SK-N-SH treated with all-trans-retinoic acid at 6 μM for 48 hours (cell line): Measurements from ENCODE around the gene CFAP157.

Source experiments
- ATAC-seq: fragments of 200-7000 bp; cut with Tn5 transposase; 3 replicates; pipeline ENCODE4 v1.9.1; 2020; ENCODE audit warnings: mild to moderate bottlenecking, moderate library complexity
- ARNTL ChIP-seq: fragments of 450-650 bp; formaldehyde crosslinking; IDR thresholded peaks from 2 replicates; pipeline ENCODE4 v1.5.0; 2020; ENCODE audit warnings: low read depth, mild to moderate bottlenecking, moderate library complexity, borderline replicate concordance
- BACH2 ChIP-seq: fragments of 250-450 bp; sonication (Bioruptor Pico); IDR thresholded peaks from 2 replicates; pipeline ENCODE4 v1.9.0; 2021; ENCODE audit warnings: mild to moderate bottlenecking, borderline replicate concordance
- CSDC2 ChIP-seq: fragments of 250-450 bp; sonication (Bioruptor Pico); IDR thresholded peaks from 2 replicates; pipeline ENCODE4 v1.5.0; 2020; ENCODE audit warnings: mild to moderate bottlenecking, moderate library complexity
- ESRRG ChIP-seq: fragments of 250-450 bp; sonication (Bioruptor Pico); IDR thresholded peaks from 2 replicates; pipeline ENCODE4 v1.6.1; 2021; ENCODE audit warnings: mild to moderate bottlenecking
- GLIS3 ChIP-seq: fragments of 250-450 bp; sonication (Bioruptor Pico); IDR thresholded peaks from 2 replicates; pipeline ENCODE4 v1.5.0; 2020; ENCODE audit warnings: mild to moderate bottlenecking, moderate library complexity
- OSR1 ChIP-seq: fragments of 250-450 bp; sonication (Bioruptor Pico); IDR thresholded peaks from 2 replicates; pipeline ENCODE4 v1.8.0; 2022; ENCODE audit warnings: moderate library complexity, mild to moderate bottlenecking, inconsistent platforms
- PPARA ChIP-seq: fragments of 250-450 bp; sonication (Bioruptor Pico); IDR thresholded peaks from 2 replicates; pipeline ENCODE4 v1.5.0; 2020; ENCODE audit warnings: mild to moderate bottlenecking, borderline replicate concordance
- RARB ChIP-seq: fragments of 250-450 bp; sonication (Bioruptor Pico); IDR thresholded peaks from 2 replicates; pipeline ENCODE4 v1.8.0; 2021; ENCODE audit warnings: mild to moderate bottlenecking, moderate library complexity
- SNAI2 ChIP-seq: fragments of 250-450 bp; sonication (Bioruptor Pico); IDR thresholded peaks from 2 replicates; pipeline ENCODE4 v1.5.0; 2020; ENCODE audit warnings: mild to moderate bottlenecking, moderate library complexity
- TCF4 ChIP-seq: fragments of 250-450 bp; sonication (Bioruptor Pico); IDR thresholded peaks from 2 replicates; pipeline ENCODE4 v1.8.0; 2021; ENCODE audit warnings: mild to moderate bottlenecking, moderate library complexity, borderline replicate concordance
- TOX ChIP-seq: fragments of 250-450 bp; sonication (Bioruptor Pico); IDR thresholded peaks from 2 replicates; pipeline ENCODE4 v1.8.0; 2021; ENCODE audit warnings: mild to moderate bottlenecking, moderate library complexity, borderline replicate concordance
- ZFP3 ChIP-seq: fragments of 250-450 bp; sonication (Bioruptor Pico); IDR thresholded peaks from 2 replicates; pipeline ENCODE4 v1.5.0; 2020; ENCODE audit warnings: mild to moderate bottlenecking, moderate library complexity
- ZFP30 ChIP-seq: fragments of 450-650 bp; formaldehyde crosslinking; IDR thresholded peaks from 2 replicates; pipeline ENCODE4 v1.5.0; 2022; ENCODE audit warnings: mild to moderate bottlenecking, moderate library complexity
- ZNF565 ChIP-seq: fragments of 450-650 bp; formaldehyde crosslinking; conservative IDR thresholded peaks from 2 replicates; pipeline ENCODE4 v1.5.0; 2020; ENCODE audit warnings: low read depth, mild to moderate bottlenecking, moderate library complexity
- ZNF70 ChIP-seq: fragments of 450-650 bp; formaldehyde crosslinking; IDR thresholded peaks from 2 replicates; pipeline ENCODE4 v1.5.0; 2020; ENCODE audit warnings: mild to moderate bottlenecking, moderate library complexity
- ZNF8 ChIP-seq: fragments of 450-650 bp; formaldehyde crosslinking; IDR thresholded peaks from 2 replicates; pipeline ENCODE4 v1.5.0; 2020; ENCODE audit warnings: mild to moderate bottlenecking, moderate library complexity
- TF ChIP-seq, protein P1 (sequence below): fragments of 250-450 bp; sonication (Bioruptor Pico); IDR thresholded peaks from 2 replicates; pipeline ENCODE4 v1.5.0; 2020; ENCODE audit warnings: mild to moderate bottlenecking, moderate library complexity
- TF ChIP-seq, protein P2 (sequence below): fragments of 250-450 bp; sonication (Bioruptor Pico); IDR thresholded peaks from 2 replicates; pipeline ENCODE4 v1.5.1; 2020; ENCODE audit warnings: low read depth, mild to moderate bottlenecking, moderate library complexity
- TF ChIP-seq, protein P3 (sequence below): fragments of 250-450 bp; sonication (Bioruptor Pico); IDR thresholded peaks from 2 replicates; pipeline ENCODE4 v1.8.0; 2021; ENCODE audit warnings: low read depth, mild to moderate bottlenecking, moderate library complexity, borderline replicate concordance

Gene CFAP157

DNA sequence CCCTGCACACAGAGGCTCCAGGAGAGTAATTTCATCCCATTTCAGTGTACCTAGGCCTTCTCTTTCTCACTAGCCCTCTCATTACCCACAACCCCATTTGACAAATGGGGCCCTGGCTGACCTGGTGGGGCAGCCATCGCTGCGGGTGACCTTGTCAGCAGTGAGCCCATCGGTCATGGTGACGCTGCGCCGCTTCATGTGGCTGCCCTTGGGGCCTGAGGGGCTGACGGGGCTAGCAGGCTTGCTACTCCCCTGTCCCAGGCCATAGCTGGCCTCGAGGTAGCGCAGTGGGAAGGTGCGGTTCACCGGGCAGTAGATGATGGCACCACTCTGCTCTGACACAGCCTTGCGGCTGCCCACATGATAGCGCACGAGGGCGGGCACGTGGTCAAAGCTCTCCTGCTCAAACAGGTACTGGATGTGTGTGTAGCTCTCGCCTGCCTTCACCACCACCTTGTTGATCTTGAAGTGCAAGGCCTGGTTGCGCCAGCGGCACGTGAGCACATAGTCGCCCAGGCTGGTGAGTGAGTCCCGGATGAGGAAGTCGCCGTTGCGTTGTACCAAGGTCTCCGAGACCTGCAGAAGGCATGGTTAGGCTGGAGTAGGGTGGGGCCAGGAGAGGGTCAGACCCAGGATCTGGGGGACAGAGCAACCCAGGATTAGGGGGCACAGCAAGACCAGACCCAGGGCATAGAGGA lies 42.5 kb downstream of the CFAP157 start (continued):
- TF ChIP-seq ESRRG (no peak), RARB (CRISPR knock-in tag) (no peak), TOX (CRISPR knock-in tag) (no peak)

DNA sequence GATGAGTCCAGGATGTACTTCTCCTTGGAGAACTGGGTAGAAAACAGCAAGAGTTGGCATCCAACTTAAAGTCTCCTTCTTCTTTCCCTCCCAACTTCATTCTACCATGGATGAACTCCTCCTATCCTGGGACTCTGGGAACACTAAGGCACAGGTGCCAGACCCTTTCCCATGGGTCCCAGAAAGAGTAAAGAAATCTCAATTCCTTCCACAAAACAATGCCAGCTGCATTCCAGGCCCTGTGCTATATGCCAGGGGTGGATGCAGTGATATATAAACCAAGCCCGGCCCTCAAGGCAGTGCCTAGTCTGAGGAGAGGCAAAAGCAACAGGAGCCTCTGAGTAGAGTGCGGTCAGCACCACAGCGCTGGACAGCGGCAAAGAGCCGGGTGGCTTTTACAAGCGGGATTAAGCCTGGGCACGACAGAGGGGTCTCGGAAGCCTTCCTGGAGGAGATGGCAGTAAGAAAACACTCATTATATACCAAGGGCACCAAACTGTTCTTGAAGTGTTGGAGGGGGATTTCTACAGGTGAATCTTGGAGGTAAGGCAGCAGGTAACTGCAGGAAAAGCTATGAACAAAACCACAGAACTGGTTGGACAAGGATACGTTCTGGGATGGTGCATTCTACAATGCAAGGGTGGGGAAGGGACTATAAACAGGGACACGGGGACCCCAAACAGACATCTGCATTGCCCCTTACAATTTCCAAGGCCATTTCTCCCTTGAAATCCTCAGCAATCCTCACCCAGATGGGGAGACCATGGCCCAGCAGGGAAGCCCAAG lies 44.7 kb downstream of the CFAP157 start:
- 0 out of 3 replicates have a peak, but pooled peaks have one; percentile 12 for ATAC-seq
- TF ChIP-seq GLIS3 (CRISPR knock-in tag) (no peak), ZFP3 (CRISPR knock-in tag) (no peak), ARNTL (CRISPR knock-in tag) (no peak), PPARA (CRISPR knock-in tag) (no peak), OSR1 (no peak), TOX (CRISPR knock-in tag) (no peak), CSDC2 (no peak), ZFP30 (CRISPR knock-in tag) (no peak), ZNF70 (CRISPR knock-in tag) (no peak), ZNF8 (CRISPR knock-in tag) (no peak), BACH2 (CRISPR knock-in tag) (no peak)
- TF ChIP-seq, protein P1, sequence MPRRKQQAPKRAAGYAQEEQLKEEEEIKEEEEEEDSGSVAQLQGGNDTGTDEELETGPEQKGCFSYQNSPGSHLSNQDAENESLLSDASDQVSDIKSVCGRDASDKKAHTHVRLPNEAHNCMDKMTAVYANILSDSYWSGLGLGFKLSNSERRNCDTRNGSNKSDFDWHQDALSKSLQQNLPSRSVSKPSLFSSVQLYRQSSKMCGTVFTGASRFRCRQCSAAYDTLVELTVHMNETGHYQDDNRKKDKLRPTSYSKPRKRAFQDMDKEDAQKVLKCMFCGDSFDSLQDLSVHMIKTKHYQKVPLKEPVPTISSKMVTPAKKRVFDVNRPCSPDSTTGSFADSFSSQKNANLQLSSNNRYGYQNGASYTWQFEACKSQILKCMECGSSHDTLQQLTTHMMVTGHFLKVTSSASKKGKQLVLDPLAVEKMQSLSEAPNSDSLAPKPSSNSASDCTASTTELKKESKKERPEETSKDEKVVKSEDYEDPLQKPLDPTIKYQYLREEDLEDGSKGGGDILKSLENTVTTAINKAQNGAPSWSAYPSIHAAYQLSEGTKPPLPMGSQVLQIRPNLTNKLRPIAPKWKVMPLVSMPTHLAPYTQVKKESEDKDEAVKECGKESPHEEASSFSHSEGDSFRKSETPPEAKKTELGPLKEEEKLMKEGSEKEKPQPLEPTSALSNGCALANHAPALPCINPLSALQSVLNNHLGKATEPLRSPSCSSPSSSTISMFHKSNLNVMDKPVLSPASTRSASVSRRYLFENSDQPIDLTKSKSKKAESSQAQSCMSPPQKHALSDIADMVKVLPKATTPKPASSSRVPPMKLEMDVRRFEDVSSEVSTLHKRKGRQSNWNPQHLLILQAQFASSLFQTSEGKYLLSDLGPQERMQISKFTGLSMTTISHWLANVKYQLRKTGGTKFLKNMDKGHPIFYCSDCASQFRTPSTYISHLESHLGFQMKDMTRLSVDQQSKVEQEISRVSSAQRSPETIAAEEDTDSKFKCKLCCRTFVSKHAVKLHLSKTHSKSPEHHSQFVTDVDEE (CRISPR knock-in tag), result no peak
- TF ChIP-seq, protein P2, sequence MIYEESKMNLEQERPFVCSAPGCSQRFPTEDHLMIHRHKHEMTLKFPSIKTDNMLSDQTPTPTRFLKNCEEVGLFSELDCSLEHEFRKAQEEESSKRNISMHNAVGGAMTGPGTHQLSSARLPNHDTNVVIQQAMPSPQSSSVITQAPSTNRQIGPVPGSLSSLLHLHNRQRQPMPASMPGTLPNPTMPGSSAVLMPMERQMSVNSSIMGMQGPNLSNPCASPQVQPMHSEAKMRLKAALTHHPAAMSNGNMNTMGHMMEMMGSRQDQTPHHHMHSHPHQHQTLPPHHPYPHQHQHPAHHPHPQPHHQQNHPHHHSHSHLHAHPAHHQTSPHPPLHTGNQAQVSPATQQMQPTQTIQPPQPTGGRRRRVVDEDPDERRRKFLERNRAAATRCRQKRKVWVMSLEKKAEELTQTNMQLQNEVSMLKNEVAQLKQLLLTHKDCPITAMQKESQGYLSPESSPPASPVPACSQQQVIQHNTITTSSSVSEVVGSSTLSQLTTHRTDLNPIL (CRISPR knock-in tag), result no peak
- TF ChIP-seq, protein P3, sequence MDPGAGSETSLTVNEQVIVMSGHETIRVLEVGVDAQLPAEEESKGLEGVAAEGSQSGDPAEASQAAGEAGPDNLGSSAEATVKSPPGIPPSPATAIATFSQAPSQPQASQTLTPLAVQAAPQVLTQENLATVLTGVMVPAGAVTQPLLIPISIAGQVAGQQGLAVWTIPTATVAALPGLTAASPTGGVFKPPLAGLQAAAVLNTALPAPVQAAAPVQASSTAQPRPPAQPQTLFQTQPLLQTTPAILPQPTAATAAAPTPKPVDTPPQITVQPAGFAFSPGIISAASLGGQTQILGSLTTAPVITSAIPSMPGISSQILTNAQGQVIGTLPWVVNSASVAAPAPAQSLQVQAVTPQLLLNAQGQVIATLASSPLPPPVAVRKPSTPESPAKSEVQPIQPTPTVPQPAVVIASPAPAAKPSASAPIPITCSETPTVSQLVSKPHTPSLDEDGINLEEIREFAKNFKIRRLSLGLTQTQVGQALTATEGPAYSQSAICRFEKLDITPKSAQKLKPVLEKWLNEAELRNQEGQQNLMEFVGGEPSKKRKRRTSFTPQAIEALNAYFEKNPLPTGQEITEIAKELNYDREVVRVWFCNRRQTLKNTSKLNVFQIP (CRISPR knock-in tag), result no peak
- TF ChIP-seq, all 23 proteins: peak for 0

DNA sequence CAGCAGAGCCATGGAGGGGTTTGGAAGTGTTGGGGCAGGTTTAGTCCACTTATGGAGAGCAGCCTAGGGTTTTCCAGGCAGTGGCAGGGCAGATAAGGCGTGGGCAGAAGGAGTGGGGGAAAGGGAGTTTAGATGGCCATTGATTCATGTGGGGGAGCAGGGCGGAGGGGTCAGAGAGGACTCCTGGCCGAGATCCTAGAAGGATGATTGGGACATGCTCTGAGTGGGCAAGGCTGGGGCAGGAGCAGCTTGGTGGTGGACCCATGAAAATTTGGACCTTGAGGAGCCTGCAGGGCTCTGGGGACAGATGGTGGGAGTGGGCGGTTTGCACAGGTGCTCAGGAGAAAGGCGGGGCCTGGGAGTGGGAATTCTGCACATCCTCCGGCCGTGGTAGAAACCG lies 46.4 kb downstream of the CFAP157 start:
- no peak for TF ChIP-seq PPARA (CRISPR knock-in tag)
- TF ChIP-seq, protein P3 (CRISPR knock-in tag), result no peak
- no peak for TF ChIP-seq SNAI2 (CRISPR knock-in tag)
- ATAC-seq, result no peak

DNA sequence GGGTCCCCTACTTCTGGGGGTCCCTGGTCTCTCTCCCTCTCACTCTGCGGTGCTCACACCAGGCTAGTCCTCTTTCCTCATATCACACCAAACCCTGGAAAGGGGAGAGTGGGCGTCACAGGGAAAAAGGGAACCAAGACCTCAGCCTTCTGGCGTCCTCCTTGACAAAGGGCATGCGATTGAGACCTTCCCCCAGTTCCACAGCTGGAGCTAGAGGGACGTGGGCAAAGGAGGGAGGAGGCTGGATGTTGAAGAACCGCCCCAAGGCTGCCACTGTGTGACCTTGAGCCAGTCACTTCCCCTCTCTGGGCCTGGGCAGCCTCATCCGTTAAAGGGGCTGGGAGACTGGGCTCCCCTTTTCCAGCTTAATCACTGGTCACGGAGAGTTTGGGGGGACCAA lies 46.8 kb downstream of the CFAP157 start:
- ATAC-seq, result no peak
- TF ChIP-seq ZNF565 (CRISPR knock-in tag) (no peak), ESRRG (no peak), PPARA (CRISPR knock-in tag) (no peak), TCF4 (CRISPR knock-in tag) (no peak), BACH2 (CRISPR knock-in tag) (no peak)
- TF ChIP-seq, protein P1 (CRISPR knock-in tag), result no peak
- TF ChIP-seq, protein P2 (CRISPR knock-in tag), result no peak
- TF ChIP-seq, all 23 proteins: peak for 0
